ENCODE measurements around the gene APEH. TPM values are rescaled to one million over a fixed set of nuclear protein-coding genes. Genes with fewer than 3 reads are reported as not detected.

APEH gene
- polyA plus RNA-seq, 3 donors, result 66.1 to 105 (median 92.6) TPM

DNA sequence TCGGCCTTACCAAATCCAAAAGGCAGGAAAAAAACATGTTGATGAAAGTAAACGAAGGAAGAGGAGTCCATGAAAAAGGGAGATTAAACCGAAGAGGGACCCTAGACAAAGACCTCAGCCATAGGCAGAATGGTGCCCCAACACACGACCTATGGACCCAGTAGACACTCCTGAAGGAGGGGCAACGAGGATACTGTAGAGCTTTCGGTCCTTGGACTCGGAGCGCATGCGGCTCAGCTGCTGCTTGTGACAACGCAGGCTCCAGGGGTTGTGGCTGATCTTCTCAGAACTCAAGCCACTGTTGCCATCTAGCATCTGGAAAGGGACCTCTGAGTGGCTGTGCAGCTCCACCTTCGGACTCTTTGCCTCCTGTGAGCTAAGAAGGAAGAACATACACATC is 58.4 kb downstream of the APEH start:
- DNase-seq, result no peak
- H3K9ac ChIP-seq (ENCODE audit: insufficient read depth, low read length, poor library complexity, severe bottlenecking), result no peak overlapping the region
- H3K27me3 ChIP-seq (ENCODE audit: control insufficient read depth in 2 of 2, insufficient read depth in 2 of 2, low read length in 2 of 2), result no peaks in the 10 kb centered on the region
- H3K4me3 ChIP-seq (replicated peaks in 1 of 3; ENCODE audit: low read depth in 2 of 3, low read length in 3 of 3), result no peak overlapping the region
- Mint-ChIP-seq H3K4me1 (peaks cover 16% of the 10 kb centered on the region), H3K9me3 (no peaks in the 10 kb centered on the region), H3K27ac (peak overlapping the region in 1 of 7 donors; percentile 6), H3K36me3 (peaks cover 54 to 79% of the 10 kb centered on the region in 2 donors), H3K27me3 (ENCODE audit: low read depth in 3 of 3) (no peaks in the 10 kb centered on the region), H3K4me3 (no peak overlapping the region)
- H2AFZ ChIP-seq (ENCODE audit: insufficient read depth, low read depth, low read length, poor library complexity, severe bottlenecking), result no peak overlapping the region
- intact Hi-C loops (cut with micrococcal nuclease), result no loop called here
- peaks cover 62 to 85% of the 10 kb centered on the region in 2 donors for H3K36me3 ChIP-seq (replicated peaks in 1 of 2; ENCODE audit: control insufficient read depth in 1 of 2, insufficient read depth in 2 of 2, low read length in 2 of 2)
- WGBS (ENCODE audit: insufficient coverage), result over 99% methylated on average over 9 of the region's 11 CpGs
- H4K20me1 ChIP-seq (ENCODE audit: insufficient read depth, low read length), result peaks cover 25% of the 10 kb centered on the region
- H3K4me2 ChIP-seq (replicated peaks; ENCODE audit: extremely low read depth, low read length, poor library complexity, severe bottlenecking), result no peak overlapping the region
- H3K9me3 ChIP-seq (replicated peaks in 1 of 2; ENCODE audit: control insufficient read depth in 1 of 2, insufficient read depth in 1 of 2, low read length in 2 of 2), result no peaks in the 10 kb centered on the region
- H3K4me1 ChIP-seq (ENCODE audit: control insufficient read depth in 1 of 2, insufficient read depth in 2 of 2, low read length in 2 of 2), result peaks cover 12 to 14% of the 10 kb centered on the region in 2 donors
- TF ChIP-seq CTCF (IDR thresholded peaks at IDR 0.05), result no peak
- peaks cover 4% of the 10 kb centered on the region for H3K79me2 ChIP-seq (ENCODE audit: insufficient read depth, low read length)
- peak overlapping the region in 1 of 2 donors; percentile 5 for H3K27ac ChIP-seq (ENCODE audit: low read depth in 1 of 2, low read length in 2 of 2)

DNA sequence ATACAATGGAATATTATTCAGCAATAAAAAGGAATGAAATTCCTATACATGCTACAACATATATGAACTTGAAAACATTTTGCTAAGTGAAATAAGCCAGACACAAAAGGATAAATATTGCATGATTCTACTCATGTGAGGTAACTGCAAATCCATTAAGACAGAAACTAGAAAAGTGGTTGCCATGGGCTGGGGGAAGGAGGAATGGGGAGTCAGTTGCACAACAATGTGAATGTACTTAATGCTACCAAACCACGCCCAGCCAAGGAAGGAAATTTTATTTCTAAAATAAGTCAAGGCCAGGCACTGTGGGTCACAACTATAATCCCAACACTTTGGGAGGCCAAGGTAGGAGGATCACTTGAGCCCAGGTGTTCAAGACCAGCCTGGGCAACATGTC is 59.4 kb downstream of the APEH start:
- no peak overlapping the region for H3K4me3 ChIP-seq (replicated peaks in 1 of 3; ENCODE audit: low read depth in 2 of 3, low read length in 3 of 3)
- intact Hi-C loops (cut with micrococcal nuclease), result no loop called here
- H4K20me1 ChIP-seq (ENCODE audit: insufficient read depth, low read length), result peaks cover 26% of the 10 kb centered on the region
- no peaks in the 10 kb centered on the region for H3K27me3 Mint-ChIP-seq (ENCODE audit: low read depth in 3 of 3)
- no peak for DNase-seq
- H3K27ac Mint-ChIP-seq, result peak overlapping the region in 4 of 7 donors; percentile 12 to 46 (median 28)
- peaks cover 12 to 14% of the 10 kb centered on the region in 2 donors for H3K4me1 ChIP-seq (ENCODE audit: control insufficient read depth in 1 of 2, insufficient read depth in 2 of 2, low read length in 2 of 2)
- peaks cover 63 to 85% of the 10 kb centered on the region in 2 donors for H3K36me3 ChIP-seq (replicated peaks in 1 of 2; ENCODE audit: control insufficient read depth in 1 of 2, insufficient read depth in 2 of 2, low read length in 2 of 2)
- TF ChIP-seq CTCF (IDR thresholded peaks at IDR 0.05), result no peak
- no CpG with 5 or more reads among the region's 1 CpG for WGBS (ENCODE audit: insufficient coverage)
- H3K27me3 ChIP-seq (ENCODE audit: control insufficient read depth in 2 of 2, insufficient read depth in 2 of 2, low read length in 2 of 2), result no peaks in the 10 kb centered on the region
- no peak overlapping the region for H3K4me3 Mint-ChIP-seq
- no peak overlapping the region for H3K9ac ChIP-seq (ENCODE audit: insufficient read depth, low read length, poor library complexity, severe bottlenecking)
- no peaks in the 10 kb centered on the region for H3K9me3 Mint-ChIP-seq
- H3K4me2 ChIP-seq (replicated peaks; ENCODE audit: extremely low read depth, low read length, poor library complexity, severe bottlenecking), result no peak overlapping the region
- peaks cover 4% of the 10 kb centered on the region for H3K79me2 ChIP-seq (ENCODE audit: insufficient read depth, low read length)
- H3K9me3 ChIP-seq (replicated peaks in 1 of 2; ENCODE audit: control insufficient read depth in 1 of 2, insufficient read depth in 1 of 2, low read length in 2 of 2), result no peaks in the 10 kb centered on the region
- no peak overlapping the region for H2AFZ ChIP-seq (ENCODE audit: insufficient read depth, low read depth, low read length, poor library complexity, severe bottlenecking)
- peaks cover 56 to 79% of the 10 kb centered on the region in 2 donors for H3K36me3 Mint-ChIP-seq
- H3K27ac ChIP-seq (ENCODE audit: low read depth in 1 of 2, low read length in 2 of 2), result peak overlapping the region in 1 of 2 donors; percentile 5
- peaks cover 16% of the 10 kb centered on the region for H3K4me1 Mint-ChIP-seq

Small RNA genes lying within 50 kb of the gene (small RNA-seq; reads per million reads assigned to genes)
- gene AMIGO3 (ENCODE audit: insufficient read length, low read depth), result not detected

Other genes with a start within 250 kb of the APEH start
- gene NICN1, start 245.0 kb upstream of the APEH start, polyA plus RNA-seq, result 10 to 100 TPM in 1 of 3 donors, 1 to 10 TPM in 2; 5.0 to 23.3 (median 5.6) TPM
- gene DAG1, start 204.1 kb upstream of the APEH start, polyA plus RNA-seq, result 1 to 10 TPM; 3.9 to 5.8 (median 4.2) TPM
- gene BSN, start 119.9 kb upstream of the APEH start, polyA plus RNA-seq, result not detected
- 10 to 100 TPM in 1 of 3 donors, under 1 TPM in 1, not detected in 1; 0.28 to 17.8 TPM for gene MST1, start 15.1 kb downstream of the APEH start, polyA plus RNA-seq
- 10 to 100 TPM; 11.1 to 46.2 (median 15.7) TPM for gene RNF123, start 15.2 kb downstream of the APEH start, polyA plus RNA-seq
- gene AMIGO3, start 45.3 kb downstream of the APEH start, polyA plus RNA-seq, result under 1 TPM in 1 of 3 donors, not detected in 2; 0.96 TPM
- 10 to 100 TPM; 14.7 to 17.6 (median 17.6) TPM for gene GMPPB, start 49.6 kb downstream of the APEH start, polyA plus RNA-seq
- 10 to 100 TPM; 15.8 to 27.1 (median 16.1) TPM for gene IP6K1, start 112.2 kb downstream of the APEH start, polyA plus RNA-seq
- not detected for gene CDHR4, start 125.5 kb downstream of the APEH start, polyA plus RNA-seq
- gene INKA1, start 128.9 kb downstream of the APEH start, polyA plus RNA-seq, result 1 to 10 TPM in 2 of 3 donors, under 1 TPM in 1; 0.43 to 1.3 (median 1.3) TPM
- 100 to 1,000 TPM in 1 of 3 donors, 10 to 100 TPM in 2; 39.1 to 399 (median 43.7) TPM for gene UBA7, start 139.6 kb downstream of the APEH start, polyA plus RNA-seq
- gene TRAIP, start 182.2 kb downstream of the APEH start, polyA plus RNA-seq, result 1 to 10 TPM in 1 of 3 donors, under 1 TPM in 2; 0.68 to 1.1 (median 0.95) TPM
- gene CAMKV, start 195.6 kb downstream of the APEH start, polyA plus RNA-seq, result under 1 TPM in 2 of 3 donors, not detected in 1; 0.03 to 0.10 TPM
- under 1 TPM in 1 of 3 donors, not detected in 2; 0.25 TPM for gene MST1R, start 229.5 kb downstream of the APEH start, polyA plus RNA-seq

All from CD14-positive monocyte (primary cell).